HepG2 (cell line): ENCODE data around the gene NOXA1. TPM values are rescaled to one million over a fixed set of nuclear protein-coding genes. Genes with fewer than 3 reads are reported as not detected.

ENCODE experiments used
- AGO2 ChIP-seq: fragments of 200-400 bp; formaldehyde crosslinking; optimal IDR thresholded peaks from 2 replicates; pipeline ENCODE3; 2017; ENCODE audit warnings: mild to moderate bottlenecking, low read depth, low read length, moderate library complexity
- ONECUT2 ChIP-seq: sonication (generic); formaldehyde crosslinking; IDR thresholded peaks from 2 replicates; pipeline ENCODE4 v1.4.0; 2020; ENCODE audit warnings: missing genetic modification reagents
- PAX8 ChIP-seq: sonication (generic); formaldehyde crosslinking; IDR thresholded peaks from 2 replicates; pipeline ENCODE4 v1.8.0; 2022; ENCODE audit warnings: mild to moderate bottlenecking, missing genetic modification reagents, borderline replicate concordance
- SMAD1 ChIP-seq: sonication (generic); formaldehyde crosslinking; IDR thresholded peaks from 2 replicates; pipeline ENCODE4 v1.4.0; 2020; ENCODE audit warnings: missing genetic modification reagents, low read depth, mild to moderate bottlenecking, borderline replicate concordance
- YY1 ChIP-seq: IDR thresholded peaks from 2 replicates; pipeline ENCODE4 v1.6.1; 2011; ENCODE audit warnings: low read length, low read depth, moderate library complexity, mild to moderate bottlenecking; ENCODE audit not compliant: insufficient read depth, insufficient replicate concordance
- ZEB1 ChIP-seq: IDR thresholded peaks from 2 replicates; pipeline ENCODE4 v1.6.1; 2012; ENCODE audit warnings: mild to moderate bottlenecking, low read depth, inconsistent platforms; ENCODE audit not compliant: insufficient replicate concordance
- ZNF746 ChIP-seq: sonication (generic); formaldehyde crosslinking; IDR thresholded peaks from 2 replicates; pipeline ENCODE4 v1.8.0; 2022; ENCODE audit warnings: mild to moderate bottlenecking, missing genetic modification reagents
- polyA plus RNA-seq, 8 experiments: library from polyadenylated mRNA; depleted of rRNA in 3 of 8; stranded (reverse) in 7 of 8; unstranded in 1 of 8; fragments of >200 nt; fragmentation: Illumina TruSeq in 4 of 8; extraction: Trizol in 4 of 8; gene quantifications; 2 replicates each; pipeline versions ENCODE4 v1.2.1 to v1.2.3, GENCODE V29; 2011 to 2016; ENCODE audit warnings: low read depth in 4 of 8, missing spikeins in 1 of 8, mixed read lengths in 1 of 8; ENCODE audit not compliant: insufficient read depth in 1 of 8
- total RNA-seq, 5 experiments: library from RNA; depleted of rRNA; stranded (reverse); fragments of >200 nt; fragmentation: Illumina TruSeq; extraction: Trizol; gene quantifications; 2 replicates each; pipeline ENCODE4 v1.2.3, GENCODE V29; 2016; ENCODE audit warnings: low read depth in 1 of 5
- TF ChIP-seq, protein P1 (sequence below): sonication (generic); formaldehyde crosslinking; IDR thresholded peaks from 2 replicates; pipeline ENCODE4 v1.4.0; 2020; ENCODE audit warnings: missing genetic modification reagents, borderline replicate concordance
- TF ChIP-seq, protein P2 (sequence below): sonication (generic); formaldehyde crosslinking; IDR thresholded peaks from 2 replicates; pipeline ENCODE4 v1.5.1; 2020; ENCODE audit warnings: mild to moderate bottlenecking, missing genetic modification reagents, moderate library complexity
- TF ChIP-seq, protein P3 (sequence below): sonication (generic); formaldehyde crosslinking; IDR thresholded peaks from 2 replicates; pipeline ENCODE4 v1.9.0; 2022; ENCODE audit warnings: low read depth, missing genetic modification reagents
- TF ChIP-seq, protein P4 (sequence below): sonication (generic); formaldehyde crosslinking; IDR thresholded peaks from 2 replicates; pipeline ENCODE4 v1.9.0; 2022; ENCODE audit warnings: missing genetic modification reagents, mild to moderate bottlenecking, borderline replicate concordance
- TF ChIP-seq, protein P5 (sequence below): IDR thresholded peaks from 2 replicates; pipeline ENCODE4 v1.6.1; 2018; ENCODE audit warnings: missing genetic modification reagents

Gene NOXA1
- total and polyA plus RNA-seq, 2 of the 13 experiments (the other 11 are each of a cell fraction or from before 2014, with no cell fraction given), result 0.78 to 1.2 TPM

DNA sequence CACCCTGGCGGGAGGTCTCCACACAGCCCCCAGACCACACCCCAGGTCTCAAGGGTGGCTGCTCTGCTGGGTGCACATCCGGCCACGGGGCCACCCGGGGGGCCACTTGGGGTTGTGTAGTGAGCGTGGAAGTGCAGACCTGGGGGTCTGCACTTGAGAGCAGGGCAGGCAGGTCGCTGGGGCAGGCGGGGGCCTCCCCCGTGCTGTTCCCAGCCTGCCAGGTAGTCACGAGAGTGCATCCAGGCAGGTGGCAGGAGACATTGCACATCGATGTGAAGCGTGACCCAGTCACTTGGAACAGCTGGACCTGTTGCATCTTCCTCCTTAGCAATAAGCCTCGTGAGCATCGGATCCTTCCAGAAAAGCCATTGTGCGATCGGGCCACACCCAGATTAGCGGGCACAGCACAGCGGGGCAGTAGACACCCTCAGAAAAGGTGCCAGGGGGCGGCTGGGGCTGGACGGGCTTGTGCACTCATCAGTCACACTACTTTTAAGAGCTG is 22.8 kb downstream of the NOXA1 start (continued):
- TF ChIP-seq, protein P1, sequence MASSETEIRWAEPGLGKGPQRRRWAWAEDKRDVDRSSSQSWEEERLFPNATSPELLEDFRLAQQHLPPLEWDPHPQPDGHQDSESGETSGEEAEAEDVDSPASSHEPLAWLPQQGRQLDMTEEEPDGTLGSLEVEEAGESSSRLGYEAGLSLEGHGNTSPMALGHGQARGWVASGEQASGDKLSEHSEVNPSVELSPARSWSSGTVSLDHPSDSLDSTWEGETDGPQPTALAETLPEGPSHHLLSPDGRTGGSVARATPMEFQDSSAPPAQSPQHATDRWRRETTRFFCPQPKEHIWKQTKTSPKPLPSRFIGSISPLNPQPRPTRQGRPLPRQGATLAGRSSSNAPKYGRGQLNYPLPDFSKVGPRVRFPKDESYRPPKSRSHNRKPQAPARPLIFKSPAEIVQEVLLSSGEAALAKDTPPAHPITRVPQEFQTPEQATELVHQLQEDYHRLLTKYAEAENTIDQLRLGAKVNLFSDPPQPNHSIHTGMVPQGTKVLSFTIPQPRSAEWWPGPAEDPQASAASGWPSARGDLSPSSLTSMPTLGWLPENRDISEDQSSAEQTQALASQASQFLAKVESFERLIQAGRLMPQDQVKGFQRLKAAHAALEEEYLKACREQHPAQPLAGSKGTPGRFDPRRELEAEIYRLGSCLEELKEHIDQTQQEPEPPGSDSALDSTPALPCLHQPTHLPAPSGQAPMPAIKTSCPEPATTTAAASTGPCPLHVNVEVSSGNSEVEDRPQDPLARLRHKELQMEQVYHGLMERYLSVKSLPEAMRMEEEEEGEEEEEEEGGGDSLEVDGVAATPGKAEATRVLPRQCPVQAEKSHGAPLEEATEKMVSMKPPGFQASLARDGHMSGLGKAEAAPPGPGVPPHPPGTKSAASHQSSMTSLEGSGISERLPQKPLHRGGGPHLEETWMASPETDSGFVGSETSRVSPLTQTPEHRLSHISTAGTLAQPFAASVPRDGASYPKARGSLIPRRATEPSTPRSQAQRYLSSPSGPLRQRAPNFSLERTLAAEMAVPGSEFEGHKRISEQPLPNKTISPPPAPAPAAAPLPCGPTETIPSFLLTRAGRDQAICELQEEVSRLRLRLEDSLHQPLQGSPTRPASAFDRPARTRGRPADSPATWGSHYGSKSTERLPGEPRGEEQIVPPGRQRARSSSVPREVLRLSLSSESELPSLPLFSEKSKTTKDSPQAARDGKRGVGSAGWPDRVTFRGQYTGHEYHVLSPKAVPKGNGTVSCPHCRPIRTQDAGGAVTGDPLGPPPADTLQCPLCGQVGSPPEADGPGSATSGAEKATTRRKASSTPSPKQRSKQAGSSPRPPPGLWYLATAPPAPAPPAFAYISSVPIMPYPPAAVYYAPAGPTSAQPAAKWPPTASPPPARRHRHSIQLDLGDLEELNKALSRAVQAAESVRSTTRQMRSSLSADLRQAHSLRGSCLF (CRISPR knock-in tag), result no peak
- TF ChIP-seq, protein P2, sequence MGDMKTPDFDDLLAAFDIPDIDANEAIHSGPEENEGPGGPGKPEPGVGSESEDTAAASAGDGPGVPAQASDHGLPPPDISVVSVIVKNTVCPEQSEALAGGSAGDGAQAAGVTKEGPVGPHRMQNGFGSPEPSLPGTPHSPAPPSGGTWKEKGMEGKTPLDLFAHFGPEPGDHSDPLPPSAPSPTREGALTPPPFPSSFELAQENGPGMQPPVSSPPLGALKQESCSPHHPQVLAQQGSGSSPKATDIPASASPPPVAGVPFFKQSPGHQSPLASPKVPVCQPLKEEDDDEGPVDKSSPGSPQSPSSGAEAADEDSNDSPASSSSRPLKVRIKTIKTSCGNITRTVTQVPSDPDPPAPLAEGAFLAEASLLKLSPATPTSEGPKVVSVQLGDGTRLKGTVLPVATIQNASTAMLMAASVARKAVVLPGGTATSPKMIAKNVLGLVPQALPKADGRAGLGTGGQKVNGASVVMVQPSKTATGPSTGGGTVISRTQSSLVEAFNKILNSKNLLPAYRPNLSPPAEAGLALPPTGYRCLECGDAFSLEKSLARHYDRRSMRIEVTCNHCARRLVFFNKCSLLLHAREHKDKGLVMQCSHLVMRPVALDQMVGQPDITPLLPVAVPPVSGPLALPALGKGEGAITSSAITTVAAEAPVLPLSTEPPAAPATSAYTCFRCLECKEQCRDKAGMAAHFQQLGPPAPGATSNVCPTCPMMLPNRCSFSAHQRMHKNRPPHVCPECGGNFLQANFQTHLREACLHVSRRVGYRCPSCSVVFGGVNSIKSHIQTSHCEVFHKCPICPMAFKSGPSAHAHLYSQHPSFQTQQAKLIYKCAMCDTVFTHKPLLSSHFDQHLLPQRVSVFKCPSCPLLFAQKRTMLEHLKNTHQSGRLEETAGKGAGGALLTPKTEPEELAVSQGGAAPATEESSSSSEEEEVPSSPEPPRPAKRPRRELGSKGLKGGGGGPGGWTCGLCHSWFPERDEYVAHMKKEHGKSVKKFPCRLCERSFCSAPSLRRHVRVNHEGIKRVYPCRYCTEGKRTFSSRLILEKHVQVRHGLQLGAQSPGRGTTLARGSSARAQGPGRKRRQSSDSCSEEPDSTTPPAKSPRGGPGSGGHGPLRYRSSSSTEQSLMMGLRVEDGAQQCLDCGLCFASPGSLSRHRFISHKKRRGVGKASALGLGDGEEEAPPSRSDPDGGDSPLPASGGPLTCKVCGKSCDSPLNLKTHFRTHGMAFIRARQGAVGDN (CRISPR knock-in tag), result peak; percentile 2
- no peak for TF ChIP-seq PAX8
- no peak for TF ChIP-seq ZNF746
- TF ChIP-seq, protein P3, sequence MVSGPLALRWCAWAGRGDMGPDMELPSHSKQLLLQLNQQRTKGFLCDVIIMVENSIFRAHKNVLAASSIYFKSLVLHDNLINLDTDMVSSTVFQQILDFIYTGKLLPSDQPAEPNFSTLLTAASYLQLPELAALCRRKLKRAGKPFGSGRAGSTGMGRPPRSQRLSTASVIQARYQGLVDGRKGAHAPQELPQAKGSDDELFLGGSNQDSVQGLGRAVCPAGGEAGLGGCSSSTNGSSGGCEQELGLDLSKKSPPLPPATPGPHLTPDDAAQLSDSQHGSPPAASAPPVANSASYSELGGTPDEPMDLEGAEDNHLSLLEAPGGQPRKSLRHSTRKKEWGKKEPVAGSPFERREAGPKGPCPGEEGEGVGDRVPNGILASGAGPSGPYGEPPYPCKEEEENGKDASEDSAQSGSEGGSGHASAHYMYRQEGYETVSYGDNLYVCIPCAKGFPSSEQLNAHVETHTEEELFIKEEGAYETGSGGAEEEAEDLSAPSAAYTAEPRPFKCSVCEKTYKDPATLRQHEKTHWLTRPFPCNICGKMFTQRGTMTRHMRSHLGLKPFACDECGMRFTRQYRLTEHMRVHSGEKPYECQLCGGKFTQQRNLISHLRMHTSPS (CRISPR knock-in tag), result 0 out of 2 replicates have a peak, but pooled peaks have one; percentile 4
- TF ChIP-seq ONECUT2 (CRISPR knock-in tag), result no peak
- TF ChIP-seq, protein P4, sequence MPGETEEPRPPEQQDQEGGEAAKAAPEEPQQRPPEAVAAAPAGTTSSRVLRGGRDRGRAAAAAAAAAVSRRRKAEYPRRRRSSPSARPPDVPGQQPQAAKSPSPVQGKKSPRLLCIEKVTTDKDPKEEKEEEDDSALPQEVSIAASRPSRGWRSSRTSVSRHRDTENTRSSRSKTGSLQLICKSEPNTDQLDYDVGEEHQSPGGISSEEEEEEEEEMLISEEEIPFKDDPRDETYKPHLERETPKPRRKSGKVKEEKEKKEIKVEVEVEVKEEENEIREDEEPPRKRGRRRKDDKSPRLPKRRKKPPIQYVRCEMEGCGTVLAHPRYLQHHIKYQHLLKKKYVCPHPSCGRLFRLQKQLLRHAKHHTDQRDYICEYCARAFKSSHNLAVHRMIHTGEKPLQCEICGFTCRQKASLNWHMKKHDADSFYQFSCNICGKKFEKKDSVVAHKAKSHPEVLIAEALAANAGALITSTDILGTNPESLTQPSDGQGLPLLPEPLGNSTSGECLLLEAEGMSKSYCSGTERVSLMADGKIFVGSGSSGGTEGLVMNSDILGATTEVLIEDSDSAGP, result 0 out of 2 replicates have a peak, but pooled peaks have one; percentile 4
- peak; percentile 67 for TF ChIP-seq AGO2
- peak; percentile 3 for TF ChIP-seq YY1
- TF ChIP-seq, protein P5, sequence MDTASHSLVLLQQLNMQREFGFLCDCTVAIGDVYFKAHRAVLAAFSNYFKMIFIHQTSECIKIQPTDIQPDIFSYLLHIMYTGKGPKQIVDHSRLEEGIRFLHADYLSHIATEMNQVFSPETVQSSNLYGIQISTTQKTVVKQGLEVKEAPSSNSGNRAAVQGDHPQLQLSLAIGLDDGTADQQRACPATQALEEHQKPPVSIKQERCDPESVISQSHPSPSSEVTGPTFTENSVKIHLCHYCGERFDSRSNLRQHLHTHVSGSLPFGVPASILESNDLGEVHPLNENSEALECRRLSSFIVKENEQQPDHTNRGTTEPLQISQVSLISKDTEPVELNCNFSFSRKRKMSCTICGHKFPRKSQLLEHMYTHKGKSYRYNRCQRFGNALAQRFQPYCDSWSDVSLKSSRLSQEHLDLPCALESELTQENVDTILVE, result no peak
- 0 out of 2 replicates have a peak, but pooled peaks have one; percentile 13 for TF ChIP-seq SMAD1 (CRISPR knock-in tag)
- no peak for TF ChIP-seq ZEB1
